Panc1 (cell line): ENCODE results near the gene DDX39B. TPM values are rescaled to one million over a fixed set of nuclear protein-coding genes. Genes with fewer than 3 reads are reported as not detected.
"Not testable (repeated sequence)": the region's sequence is repeated elsewhere in the genome, so short reads cannot be mapped to it uniquely, and the experiment has no call there.

Experiments used
- ATAC-seq: fragments of 200-7000 bp; cut with Tn5 transposase; 2 replicates; pipeline ENCODE4 v1.9.1; 2020; ENCODE audit warnings: mild to moderate bottlenecking, moderate library complexity
- Bru-seq: library from RNA; stranded (reverse); fragments of 400-500 nt; gene quantifications from one replicate; lab custom pipeline; 2021; lab: Mats Ljungman, UMichigan
- BruChase-seq, 2 experiments: library from RNA; stranded (reverse); fragments of 400-500 nt; gene quantifications; one replicate each; lab custom pipeline; 2021; lab: Mats Ljungman, UMichigan
- BruUV-seq: library from RNA; stranded (reverse); fragments of 400-500 nt; replicated peaks from 2 replicates; lab custom pipeline; 2021; lab: Mats Ljungman, UMichigan
- CTCF ChIA-PET: fragments of 300-600 bp; sonication (Branson Sonifier 250); formaldehyde crosslinking; loops from one replicate; lab custom pipeline; 2022; ENCODE audit warnings: antibody characterized with exemption; lab: Charles Lee
- POLR2A ChIA-PET: fragments of 300-600 bp; sonication (Branson Sonifier 250); formaldehyde crosslinking; loops from one replicate; lab custom pipeline; 2022; ENCODE audit warnings: antibody characterized with exemption; lab: Charles Lee
- DNase-seq: peaks from one replicate; pipeline ENCODE4 v3.0.0-alpha.2; 2010; ENCODE audit warnings: low read depth, low spot score
- H3K27ac ChIP-seq: 2 replicates; pipeline ENCODE4 v1.5.1; 2011; ENCODE audit warnings: mild to moderate bottlenecking, low read length, inconsistent platforms
- H3K27me3 ChIP-seq: fragments of 200-500 bp; sonication (Bioruptor generic); 2 replicates; pipeline ENCODE4 v1.6.0; 2014; ENCODE audit warnings: low read length, inconsistent platforms; ENCODE audit not compliant: control insufficient read depth, insufficient read depth
- H3K36me3 ChIP-seq: fragments of 200-500 bp; sonication (Bioruptor generic); 2 replicates; pipeline ENCODE4 v1.5.1; 2014; ENCODE audit warnings: inconsistent platforms, mild to moderate bottlenecking, low read length, moderate library complexity; ENCODE audit not compliant: control insufficient read depth, insufficient read depth
- H3K4me1 ChIP-seq: 2 replicates; pipeline ENCODE4 v1.5.1; 2011; ENCODE audit warnings: inconsistent platforms, mild to moderate bottlenecking, low read length, moderate library complexity; ENCODE audit not compliant: control insufficient read depth, insufficient read depth
- H3K4me3 ChIP-seq, 2 experiments: 2 replicates each; pipeline ENCODE4 v1.5.1; 2011 to 2012; ENCODE audit warnings: low read depth in 2 of 2, low read length in 2 of 2, mild to moderate bottlenecking in 2 of 2, inconsistent platforms in 1 of 2, moderate library complexity in 1 of 2
- H3K9me3 ChIP-seq: fragments of 200-500 bp; sonication (Bioruptor generic); 2 replicates; pipeline ENCODE4 v1.5.1; 2014; ENCODE audit warnings: low read depth, mild to moderate bottlenecking, inconsistent platforms, low read length, moderate library complexity; ENCODE audit not compliant: control insufficient read depth, insufficient read depth
- POLR2AphosphoS5 ChIP-seq: IDR thresholded peaks from 2 replicates; pipeline ENCODE4 v1.6.1; 2012; ENCODE audit warnings: mild to moderate bottlenecking, low read depth, low read length, moderate library complexity
- SIN3A ChIP-seq: IDR thresholded peaks from 2 replicates; pipeline ENCODE4 v1.6.1; 2012; ENCODE audit warnings: low read depth, mild to moderate bottlenecking, low read length, moderate library complexity, borderline replicate concordance; ENCODE audit not compliant: insufficient read depth
- TCF7L2 ChIP-seq: IDR thresholded peaks from 2 replicates; pipeline ENCODE4 v1.6.1; 2011; ENCODE audit warnings: mild to moderate bottlenecking, low read depth, low read length, inconsistent platforms
- in situ Hi-C: cut with HindIII; loops from 2 replicates; pipeline ENCODE4 v1.10.0; 2016; ENCODE audit warnings: low sequenced_read_pairs, low pct_unique_long_range_greater_than_20kb
- intact Hi-C: fragments of 100-400 bp; cut with micrococcal nuclease; formaldehyde crosslinking; loops from one replicate; pipeline ENCODE4 v1.10.0; 2022; ENCODE audit not compliant: unreplicated experiment
- long read RNA-seq: library from polyadenylated mRNA; unstranded; transcript quantifications from one replicate; pipeline ENCODE4 v2.0.0, GENCODE V29; 2021; ENCODE audit not compliant: unreplicated experiment
- polyA plus RNA-seq: library from polyadenylated mRNA; unstranded; fragments of >200 nt; gene quantifications from one replicate; pipeline ENCODE4 v1.2.1, GENCODE V29; 2012; ENCODE audit warnings: missing spikeins; ENCODE audit not compliant: insufficient read length
- total RNA-seq: library from RNA; stranded (reverse); gene quantifications from one replicate; pipeline ENCODE4 v1.2.1, GENCODE V29; 2021; ENCODE audit not compliant: unreplicated experiment
- TF ChIP-seq, protein P1 (sequence below), 2 experiments: IDR thresholded peaks; 2 replicates each; pipeline ENCODE4 v1.6.1; 2011 to 2012; ENCODE audit warnings: low read depth in 2 of 2, control low read depth in 1 of 2, low read length in 1 of 2, mild to moderate bottlenecking in 1 of 2, moderate library complexity in 1 of 2; ENCODE audit not compliant: insufficient read depth in 1 of 2
- TF ChIP-seq, protein P2 (sequence below): fragments of 450-650 bp; IDR thresholded peaks from 2 replicates; pipeline ENCODE4 v1.5.1; 2017; ENCODE audit warnings: mild to moderate bottlenecking

The DDX39B gene
- 401 TPM for total RNA-seq
- polyA plus RNA-seq = 382 TPM
- percentile 77 among the genes with signal in this experiment for Bru-seq, nascent RNA
- percentile 92 among the genes with signal in this experiment for BruChase-seq, experiment 1, labeled RNA remaining after a 2-hour chase
- BruChase-seq, experiment 2, labeled RNA remaining after a 6-hour chase = percentile 93 among the genes with signal in this experiment
- long read RNA-seq, transcript DDX39B-217 (4 exons, 974 nt) = minor isoform, 5 of 130 reads
- long read RNA-seq, transcript DDX39B-214 (11 exons, 2,003 nt) = minor isoform, 39 of 130 reads
- long read RNA-seq, transcript DDX39B-202 (11 exons, 2,133 nt) = major isoform, 47 of 130 reads
- long read RNA-seq, partial matches to known transcripts = 23 of 130 reads
- long read RNA-seq, other reads (novel, unspliced or antisense) = 16 of 130 reads

DNA sequence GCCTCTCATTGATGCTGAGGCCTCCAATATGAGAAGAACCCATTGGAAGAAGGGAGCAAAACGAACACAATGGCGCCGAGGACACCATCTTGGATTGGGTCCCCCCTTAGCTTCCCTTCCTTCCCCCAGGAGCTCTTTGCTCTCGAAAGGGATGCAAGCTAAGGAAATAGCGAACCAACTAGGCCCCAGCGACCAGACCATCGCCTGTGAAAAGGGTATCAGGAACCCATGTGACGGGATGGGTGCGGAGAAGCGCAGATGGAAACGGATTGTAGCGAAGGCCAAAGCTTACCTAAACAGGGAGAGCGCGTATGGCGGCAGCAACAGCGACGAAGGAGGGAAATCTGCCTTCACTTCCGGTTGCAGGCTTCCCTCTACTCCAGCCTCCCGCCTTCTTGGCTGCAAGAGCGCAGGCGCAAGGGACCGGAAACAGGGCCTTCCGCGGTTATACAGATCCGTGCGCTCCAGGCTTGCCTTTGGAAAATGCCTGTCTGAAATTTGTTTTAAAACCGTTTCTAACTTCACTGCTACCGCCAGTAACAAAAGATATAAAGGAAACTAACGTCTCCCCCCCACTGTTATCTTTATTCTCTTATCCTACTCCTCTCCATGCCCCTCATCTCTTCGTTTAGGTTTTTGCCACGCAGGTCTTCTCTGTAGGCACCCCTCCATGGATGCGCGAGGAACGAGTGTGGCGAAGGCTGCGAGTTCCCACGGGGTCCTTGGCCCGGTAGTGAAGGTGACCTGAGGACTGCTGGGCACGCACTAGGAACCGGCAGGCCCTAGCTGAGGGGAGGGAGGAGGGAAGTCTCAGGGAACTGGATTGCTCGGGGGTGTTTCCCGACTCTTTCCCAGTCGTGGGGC lies at the start of gene DDX39B:
DDX39B (minus strand) TSS at position 346 of the 864 bp plus-strand sequence. CDS start 1,471 bp downstream, outside the sequence.
- intact Hi-C loops = loop anchor here (2.0 kb wide), 1 partner anchor 49 kb away; no protein-coding TSS in a partner anchor
- ChIA-PET POLR2A (interaction anchor here (0.5 to 1.5 kb wide), 9 partner anchors 12 to 80 kb away, joined by 3 to 8 read pairs (median 4); partner anchors contain the start of gene NCR3), CTCF (interaction anchor here (0.6 kb wide), 1 partner anchor 60 kb away, joined by 3 read pairs; no protein-coding TSS in a partner anchor)
- in situ Hi-C loops = no loop called here
- peak within 1 kb of the TSS; percentile 54 to 98 for H3K4me3 ChIP-seq
- H3K9me3 ChIP-seq = no peaks in the 10 kb centered on the region
- peak; percentile 90 for TF ChIP-seq POLR2AphosphoS5
- peak; percentile 39; the same call in 1 of the 2 replicates for TF ChIP-seq TCF7L2
- no peak; the same call in none of the 2 replicates for TF ChIP-seq SIN3A
- TF ChIP-seq, protein P1, sequence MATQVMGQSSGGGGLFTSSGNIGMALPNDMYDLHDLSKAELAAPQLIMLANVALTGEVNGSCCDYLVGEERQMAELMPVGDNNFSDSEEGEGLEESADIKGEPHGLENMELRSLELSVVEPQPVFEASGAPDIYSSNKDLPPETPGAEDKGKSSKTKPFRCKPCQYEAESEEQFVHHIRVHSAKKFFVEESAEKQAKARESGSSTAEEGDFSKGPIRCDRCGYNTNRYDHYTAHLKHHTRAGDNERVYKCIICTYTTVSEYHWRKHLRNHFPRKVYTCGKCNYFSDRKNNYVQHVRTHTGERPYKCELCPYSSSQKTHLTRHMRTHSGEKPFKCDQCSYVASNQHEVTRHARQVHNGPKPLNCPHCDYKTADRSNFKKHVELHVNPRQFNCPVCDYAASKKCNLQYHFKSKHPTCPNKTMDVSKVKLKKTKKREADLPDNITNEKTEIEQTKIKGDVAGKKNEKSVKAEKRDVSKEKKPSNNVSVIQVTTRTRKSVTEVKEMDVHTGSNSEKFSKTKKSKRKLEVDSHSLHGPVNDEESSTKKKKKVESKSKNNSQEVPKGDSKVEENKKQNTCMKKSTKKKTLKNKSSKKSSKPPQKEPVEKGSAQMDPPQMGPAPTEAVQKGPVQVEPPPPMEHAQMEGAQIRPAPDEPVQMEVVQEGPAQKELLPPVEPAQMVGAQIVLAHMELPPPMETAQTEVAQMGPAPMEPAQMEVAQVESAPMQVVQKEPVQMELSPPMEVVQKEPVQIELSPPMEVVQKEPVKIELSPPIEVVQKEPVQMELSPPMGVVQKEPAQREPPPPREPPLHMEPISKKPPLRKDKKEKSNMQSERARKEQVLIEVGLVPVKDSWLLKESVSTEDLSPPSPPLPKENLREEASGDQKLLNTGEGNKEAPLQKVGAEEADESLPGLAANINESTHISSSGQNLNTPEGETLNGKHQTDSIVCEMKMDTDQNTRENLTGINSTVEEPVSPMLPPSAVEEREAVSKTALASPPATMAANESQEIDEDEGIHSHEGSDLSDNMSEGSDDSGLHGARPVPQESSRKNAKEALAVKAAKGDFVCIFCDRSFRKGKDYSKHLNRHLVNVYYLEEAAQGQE (IDR thresholded peaks at IDR 0.05; ENCODE audit: insufficient read depth in 1 of 2, low read depth in 2 of 2, low read length in 1 of 2) = peak in 1 of 2 experiments; percentile 70; a peak in 2 of 4 replicates
- TF ChIP-seq, protein P2, sequence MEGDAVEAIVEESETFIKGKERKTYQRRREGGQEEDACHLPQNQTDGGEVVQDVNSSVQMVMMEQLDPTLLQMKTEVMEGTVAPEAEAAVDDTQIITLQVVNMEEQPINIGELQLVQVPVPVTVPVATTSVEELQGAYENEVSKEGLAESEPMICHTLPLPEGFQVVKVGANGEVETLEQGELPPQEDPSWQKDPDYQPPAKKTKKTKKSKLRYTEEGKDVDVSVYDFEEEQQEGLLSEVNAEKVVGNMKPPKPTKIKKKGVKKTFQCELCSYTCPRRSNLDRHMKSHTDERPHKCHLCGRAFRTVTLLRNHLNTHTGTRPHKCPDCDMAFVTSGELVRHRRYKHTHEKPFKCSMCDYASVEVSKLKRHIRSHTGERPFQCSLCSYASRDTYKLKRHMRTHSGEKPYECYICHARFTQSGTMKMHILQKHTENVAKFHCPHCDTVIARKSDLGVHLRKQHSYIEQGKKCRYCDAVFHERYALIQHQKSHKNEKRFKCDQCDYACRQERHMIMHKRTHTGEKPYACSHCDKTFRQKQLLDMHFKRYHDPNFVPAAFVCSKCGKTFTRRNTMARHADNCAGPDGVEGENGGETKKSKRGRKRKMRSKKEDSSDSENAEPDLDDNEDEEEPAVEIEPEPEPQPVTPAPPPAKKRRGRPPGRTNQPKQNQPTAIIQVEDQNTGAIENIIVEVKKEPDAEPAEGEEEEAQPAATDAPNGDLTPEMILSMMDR = no peak
- H3K36me3 ChIP-seq = peaks cover 18% of the 10 kb centered on the region
- peaks cover 19% of the 10 kb centered on the region for H3K4me1 ChIP-seq
- DNase-seq (peak; percentile 86), ATAC-seq (peak; percentile 91)
- no TSS peak for BruUV-seq
- no peaks in the 10 kb centered on the region for H3K27me3 ChIP-seq
- peak within 1 kb of the TSS; percentile 97 for H3K27ac ChIP-seq

DNA sequence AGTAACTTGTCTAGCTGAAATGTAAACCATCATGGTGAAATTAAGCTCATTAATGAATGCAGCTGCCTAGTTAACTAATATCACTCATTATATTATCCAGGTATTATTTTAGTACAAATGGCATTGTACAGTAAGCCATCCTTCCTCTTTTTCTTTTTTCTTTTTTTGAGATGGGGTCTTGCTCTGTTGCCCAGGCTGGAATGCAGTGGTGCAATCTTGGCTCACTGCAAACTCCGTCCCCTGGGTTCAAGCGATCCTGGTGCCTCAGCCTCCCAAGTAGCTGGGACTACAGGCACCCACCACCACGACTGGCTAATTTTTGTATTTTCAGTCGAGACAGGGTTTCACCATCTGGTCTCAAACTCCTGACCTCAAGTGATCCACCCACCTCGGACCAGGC lies 48.9 kb upstream of the DDX39B start:
- H3K27ac ChIP-seq, intact Hi-C loops, DNase-seq, H3K9me3 ChIP-seq, H3K4me1 ChIP-seq, H3K27me3 ChIP-seq, ATAC-seq, H3K4me3 ChIP-seq, in situ Hi-C loops, H3K36me3 ChIP-seq, BruUV-seq: not testable (repeated sequence)
- CTCF ChIA-PET = interaction anchor here (0.9 kb wide), 1 partner anchor 40 kb away, joined by 3 read pairs; no protein-coding TSS in a partner anchor
- POLR2A ChIA-PET = interaction anchor here (0.6 kb wide), 2 partner anchors 18 to 43 kb away, joined by 4 to 8 read pairs; partner anchors contain the start of gene NFKBIL1
